Activated effector memory CD4-positive, alpha-beta T cell treated with Interleukin-2 at 50 U/mL for 16 hours (primary cell): ENCODE measurements around the gene IL17RB.

Experiments used
- DNase-seq: peaks from one replicate; pipeline ENCODE4 v3.0.0-alpha.2; 2020

Gene IL17RB

GRCh38 chr3:53833053-53833645 is 13.2 kb upstream of the IL17RB start:
- no peak for DNase-seq

GRCh38 chr3:53833700-53834099 is 12.7 kb upstream of the IL17RB start:
- no peak for DNase-seq

GRCh38 chr3:53834429-53835095 is 11.8 kb upstream of the IL17RB start:
- DNase-seq = no peak

- no peak for DNase-seq
Measured at GRCh38 chr3:53835257-53835656, 11.1 kb upstream of the IL17RB start.

- no peak for DNase-seq
Measured at GRCh38 chr3:53836084-53836872, 10.1 kb upstream of the IL17RB start.

- no peak for DNase-seq
Measured at GRCh38 chr3:53837331-53837730, 9.0 kb upstream of the IL17RB start.

- no peak for DNase-seq
Measured at GRCh38 chr3:53841296-53841695, 5.1 kb upstream of the IL17RB start.

GRCh38 chr3:53842436-53843194 is 3.8 kb upstream of the IL17RB start:
- no peak for DNase-seq

- no peak for DNase-seq
Measured at GRCh38 chr3:53843195-53844177, 2.9 kb upstream of the IL17RB start.

GRCh38 chr3:53844262-53845102 is 1.9 kb upstream of the IL17RB start:
- no peak for DNase-seq

GRCh38 chr3:53845103-53845880 is 1.1 kb upstream of the IL17RB start:
- DNase-seq = no peak

GRCh38 chr3:53845881-53846133 is 561 bp upstream of the IL17RB start:
- DNase-seq = no peak

- no peak for DNase-seq
Measured at GRCh38 chr3:53846851-53847155, 435 bp downstream of the IL17RB start.

GRCh38 chr3:53849916-53850315 is 3.5 kb downstream of the IL17RB start:
- DNase-seq = no peak

- DNase-seq = no peak
Measured at GRCh38 chr3:53850895-53851294, 4.5 kb downstream of the IL17RB start.

- no peak for DNase-seq
Measured at GRCh38 chr3:53856964-53857363, 10.6 kb downstream of the IL17RB start.

GRCh38 chr3:53858096-53858741 is 11.9 kb downstream of the IL17RB start:
- DNase-seq = no peak

GRCh38 chr3:53859178-53859577 is 12.8 kb downstream of the IL17RB start:
- DNase-seq = no peak

GRCh38 chr3:53860196-53860595 is 13.8 kb downstream of the IL17RB start:
- DNase-seq = no peak

GRCh38 chr3:53862241-53862640 is 15.9 kb downstream of the IL17RB start:
- DNase-seq = no peak
